NCI-H2196 (cell line): Measurements from ENCODE around the gene PHLDB2.

ENCODE experiments used
- DNase-seq: peaks from one replicate; lab custom pipeline; 2025; ENCODE audit not compliant: unreplicated experiment; lab: John Stamatoyannopoulos, UW

The PHLDB2 gene

GRCh38 chr3:111850537-111850936 lies 8.5 kb upstream of the PHLDB2 start:
- no peak for DNase-seq

- no peak for DNase-seq
These were observed 7.5 kb upstream of the PHLDB2 start for GRCh38 chr3:111851511-111851954.

GRCh38 chr3:111852540-111852939 lies 6.5 kb upstream of the PHLDB2 start:
- DNase-seq: no peak

GRCh38 chr3:111853068-111853467 lies 6.0 kb upstream of the PHLDB2 start:
- no peak for DNase-seq

GRCh38 chr3:111854990-111855389 lies 4.1 kb upstream of the PHLDB2 start:
- no peak for DNase-seq

GRCh38 chr3:111856501-111856900 lies 2.6 kb upstream of the PHLDB2 start:
- DNase-seq: no peak

GRCh38 chr3:111857474-111857873 lies 1.6 kb upstream of the PHLDB2 start:
- DNase-seq: no peak

GRCh38 chr3:111858642-111859041 lies 423 bp upstream of the PHLDB2 start:
- no peak for DNase-seq

GRCh38 chr3:111859974-111860859 lies 1.2 kb downstream of the PHLDB2 start:
- peak; percentile 83 for DNase-seq

- DNase-seq: no peak
These were observed 2.3 kb downstream of the PHLDB2 start for GRCh38 chr3:111861391-111861790.

GRCh38 chr3:111862415-111862814 lies 3.4 kb downstream of the PHLDB2 start:
- DNase-seq: no peak

- no peak for DNase-seq
These were observed 3.9 kb downstream of the PHLDB2 start for GRCh38 chr3:111862974-111863373.

- DNase-seq: no peak
These were observed 5.1 kb downstream of the PHLDB2 start for GRCh38 chr3:111863942-111864694.

- no peak for DNase-seq
These were observed 6.0 kb downstream of the PHLDB2 start for GRCh38 chr3:111864821-111865656.

- DNase-seq: no peak
These were observed 8.9 kb downstream of the PHLDB2 start for GRCh38 chr3:111867889-111868426.

- no peak for DNase-seq
These were observed 11.6 kb downstream of the PHLDB2 start for GRCh38 chr3:111870620-111871019.

- DNase-seq: no peak
These were observed 13.0 kb downstream of the PHLDB2 start for GRCh38 chr3:111871809-111872623.

- DNase-seq: no peak
These were observed 13.9 kb downstream of the PHLDB2 start for GRCh38 chr3:111872979-111873378.

- DNase-seq: no peak
These were observed 15.2 kb downstream of the PHLDB2 start for GRCh38 chr3:111874177-111874820.

- DNase-seq: no peak
These were observed 22.4 kb downstream of the PHLDB2 start for GRCh38 chr3:111881480-111881879.
